Stimulated activated naive B cell treated with anti-CD40 and anti-IgM and Interleukin-4, amounts not matched to agents 10 μg/mL and 1 μg/mL and 100 μg/mL, for 72 hours (primary cell): ENCODE data around the gene CHD6.

Source experiments
- ATAC-seq, 2 donors: fragments of 150-1000 bp; cut with Tn5 transposase; replicated peaks; 2 replicates each; pipeline ENCODE4 v1.10.0; 2021; ENCODE audit warnings: moderate library complexity in 1 of 2
- DNase-seq: peaks from one replicate; pipeline ENCODE4 v3.0.0; 2021
- H3K27ac Mint-ChIP-seq: one replicate; pipeline ENCODE4 v1.8.0; 2022; ENCODE audit warnings: mild to moderate bottlenecking, mixed read lengths
- H3K27me3 Mint-ChIP-seq, 2 donors: one replicate each; pipeline ENCODE4 v1.8.0; 2022; ENCODE audit warnings: mixed read lengths in 2 of 2
- H3K36me3 Mint-ChIP-seq, 2 donors: one replicate each; pipeline ENCODE4 v1.8.0; 2022; ENCODE audit warnings: mixed read lengths in 2 of 2, mild to moderate bottlenecking in 1 of 2
- H3K4me1 Mint-ChIP-seq, 2 donors: one replicate each; pipeline ENCODE4 v1.8.0; 2022; ENCODE audit warnings: mixed read lengths in 2 of 2, mild to moderate bottlenecking in 1 of 2
- H3K4me3 Mint-ChIP-seq, 2 donors: one replicate each; pipeline ENCODE4 v1.8.0; 2022; ENCODE audit warnings: mild to moderate bottlenecking in 2 of 2, mixed read lengths in 2 of 2, moderate library complexity in 1 of 2
- H3K9me3 Mint-ChIP-seq, 2 donors: one replicate each; pipeline ENCODE4 v1.8.0; 2022; ENCODE audit warnings: mixed read lengths in 2 of 2, mild to moderate bottlenecking in 1 of 2

The CHD6 gene

GRCh38 chr20:41357424-41358163, 260.6 kb downstream of the CHD6 start:
- no peaks in the 10 kb centered on the region for H3K36me3 Mint-ChIP-seq
- ATAC-seq (peak; percentile 24 to 28), DNase-seq (no peak)
- no peak overlapping the region for H3K27ac Mint-ChIP-seq
- peaks cover 0 to 13% of the 10 kb centered on the region in 2 donors for H3K27me3 Mint-ChIP-seq
- H3K4me3 Mint-ChIP-seq = no peak overlapping the region
- no peaks in the 10 kb centered on the region for H3K4me1 Mint-ChIP-seq
- peaks cover 0 to 3% of the 10 kb centered on the region in 2 donors for H3K9me3 Mint-ChIP-seq

GRCh38 chr20:41356951-41357350, 261.2 kb downstream of the CHD6 start:
- Mint-ChIP-seq H3K27me3 (peaks cover 0 to 15% of the 10 kb centered on the region in 2 donors), H3K9me3 (peaks cover 0 to 3% of the 10 kb centered on the region in 2 donors), H3K4me1 (no peaks in the 10 kb centered on the region), H3K27ac (no peak overlapping the region), H3K4me3 (no peak overlapping the region), H3K36me3 (no peaks in the 10 kb centered on the region)
- DNase-seq (no peak), ATAC-seq (no peak)

GRCh38 chr20:41355598-41356203, 262.5 kb downstream of the CHD6 start:
- no peaks in the 10 kb centered on the region for H3K36me3 Mint-ChIP-seq
- H3K27ac Mint-ChIP-seq = no peak overlapping the region
- DNase-seq (no peak), ATAC-seq (no peak)
- H3K4me1 Mint-ChIP-seq = no peaks in the 10 kb centered on the region
- H3K4me3 Mint-ChIP-seq = no peak overlapping the region
- H3K9me3 Mint-ChIP-seq = peaks cover 0 to 3% of the 10 kb centered on the region in 2 donors
- H3K27me3 Mint-ChIP-seq = peaks cover under 1 to 21% of the 10 kb centered on the region in 2 donors

GRCh38 chr20:41355192-41355591, 263.0 kb downstream of the CHD6 start:
- Mint-ChIP-seq H3K4me3 (no peak overlapping the region), H3K4me1 (no peaks in the 10 kb centered on the region), H3K9me3 (peaks cover 0 to 3% of the 10 kb centered on the region in 2 donors), H3K27me3 (peaks cover 5 to 21% of the 10 kb centered on the region in 2 donors), H3K36me3 (no peaks in the 10 kb centered on the region), H3K27ac (no peak overlapping the region)
- DNase-seq (no peak), ATAC-seq (no peak)

GRCh38 chr20:41353530-41353929, 264.6 kb downstream of the CHD6 start:
- H3K9me3 Mint-ChIP-seq = peaks cover 0 to 3% of the 10 kb centered on the region in 2 donors
- H3K4me3 Mint-ChIP-seq = no peak overlapping the region
- ATAC-seq = no peak
- H3K27me3 Mint-ChIP-seq = peaks cover 5 to 16% of the 10 kb centered on the region in 2 donors
- H3K36me3 Mint-ChIP-seq = no peaks in the 10 kb centered on the region
- H3K27ac Mint-ChIP-seq = no peak overlapping the region
- no peaks in the 10 kb centered on the region for H3K4me1 Mint-ChIP-seq
- DNase-seq = no peak

- DNase-seq (no peak), ATAC-seq (peak in 1 of 2 donors; percentile 19)
- Mint-ChIP-seq H3K4me1 (no peaks in the 10 kb centered on the region), H3K4me3 (no peak overlapping the region), H3K36me3 (no peaks in the 10 kb centered on the region), H3K9me3 (peaks cover 0 to 3% of the 10 kb centered on the region in 2 donors), H3K27me3 (peaks cover 5 to 16% of the 10 kb centered on the region in 2 donors), H3K27ac (peak overlapping the region; percentile 73)
Measured at GRCh38 chr20:41352666-41353065, 265.5 kb downstream of the CHD6 start.

GRCh38 chr20:41352106-41352505, 266.1 kb downstream of the CHD6 start:
- peak in 1 of 2 donors; percentile 23 for ATAC-seq
- no peak overlapping the region for H3K27ac Mint-ChIP-seq
- H3K4me3 Mint-ChIP-seq = no peak overlapping the region
- H3K4me1 Mint-ChIP-seq = no peaks in the 10 kb centered on the region
- H3K27me3 Mint-ChIP-seq = peaks cover 8 to 16% of the 10 kb centered on the region in 2 donors
- no peak for DNase-seq
- H3K36me3 Mint-ChIP-seq = no peaks in the 10 kb centered on the region
- H3K9me3 Mint-ChIP-seq = peaks cover 0 to 3% of the 10 kb centered on the region in 2 donors
